ENCODE results near the gene F2R.
"Not testable (repeated sequence)": the region's sequence is repeated elsewhere in the genome, so short reads cannot be mapped to it uniquely, and the experiment has no call there.

Gene F2R

GRCh38 chr5:76715736-76716455 is at the start of gene F2R:
Gene F2R (plus strand): TSS chr5:76716126. CDS start chr5:76716308, 182 bp downstream.
- DNase-seq (ENCODE audit: low read depth in 2 of 2), result no peak

- DNase-seq (ENCODE audit: low read depth in 2 of 2), result no peak
Measured at GRCh38 chr5:76667495-76667894, 48.4 kb upstream of the F2R start.

DNA sequence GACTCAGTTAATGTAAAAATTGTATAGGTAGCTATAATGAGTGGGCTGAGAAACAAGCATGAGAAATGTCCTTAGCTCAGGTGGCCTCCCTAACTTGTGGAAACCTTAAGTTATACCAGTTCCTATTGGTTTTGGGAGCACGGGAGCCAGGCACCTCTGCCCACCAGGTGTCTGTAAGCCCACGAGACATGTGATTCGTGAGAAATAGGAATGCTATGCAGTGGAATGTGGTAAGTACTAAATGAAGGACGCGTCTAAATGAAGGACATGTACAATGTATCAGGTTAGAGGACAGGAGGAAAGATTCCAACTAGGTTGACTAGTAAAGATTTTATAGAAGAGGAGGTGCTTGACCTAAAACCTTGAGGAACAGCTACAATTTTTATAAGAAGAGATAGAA is 46.7 kb upstream of the F2R start:
- no peak for DNase-seq (ENCODE audit: low read depth in 2 of 2)

DNA sequence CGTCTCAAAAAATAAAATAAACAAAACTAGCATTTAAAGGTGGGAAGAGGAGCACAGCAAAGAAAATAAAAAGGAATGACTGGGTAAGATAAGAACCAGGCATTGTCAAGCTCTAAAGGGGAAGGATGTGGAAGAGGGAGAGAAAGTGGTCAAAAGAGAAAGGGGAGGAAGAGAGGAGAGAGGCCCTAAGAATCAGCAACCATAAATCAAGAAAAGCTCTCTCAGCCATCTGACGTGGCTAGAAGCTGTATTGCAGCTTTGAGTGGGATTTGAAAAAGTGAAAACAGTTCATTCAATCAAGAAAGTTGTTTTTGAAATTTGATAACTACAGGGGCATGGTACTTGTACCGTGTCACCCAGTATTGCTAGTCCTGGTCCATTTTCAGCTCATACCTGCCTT is 45.4 kb upstream of the F2R start:
- no peak for DNase-seq (ENCODE audit: low read depth in 2 of 2)

GRCh38 chr5:76672242-76672641 is 43.7 kb upstream of the F2R start:
- DNase-seq (ENCODE audit: low read depth in 2 of 2), result no peak

- DNase-seq (ENCODE audit: low read depth in 2 of 2), result no peak
Measured at GRCh38 chr5:76673125-76673524, 42.8 kb upstream of the F2R start.

DNA sequence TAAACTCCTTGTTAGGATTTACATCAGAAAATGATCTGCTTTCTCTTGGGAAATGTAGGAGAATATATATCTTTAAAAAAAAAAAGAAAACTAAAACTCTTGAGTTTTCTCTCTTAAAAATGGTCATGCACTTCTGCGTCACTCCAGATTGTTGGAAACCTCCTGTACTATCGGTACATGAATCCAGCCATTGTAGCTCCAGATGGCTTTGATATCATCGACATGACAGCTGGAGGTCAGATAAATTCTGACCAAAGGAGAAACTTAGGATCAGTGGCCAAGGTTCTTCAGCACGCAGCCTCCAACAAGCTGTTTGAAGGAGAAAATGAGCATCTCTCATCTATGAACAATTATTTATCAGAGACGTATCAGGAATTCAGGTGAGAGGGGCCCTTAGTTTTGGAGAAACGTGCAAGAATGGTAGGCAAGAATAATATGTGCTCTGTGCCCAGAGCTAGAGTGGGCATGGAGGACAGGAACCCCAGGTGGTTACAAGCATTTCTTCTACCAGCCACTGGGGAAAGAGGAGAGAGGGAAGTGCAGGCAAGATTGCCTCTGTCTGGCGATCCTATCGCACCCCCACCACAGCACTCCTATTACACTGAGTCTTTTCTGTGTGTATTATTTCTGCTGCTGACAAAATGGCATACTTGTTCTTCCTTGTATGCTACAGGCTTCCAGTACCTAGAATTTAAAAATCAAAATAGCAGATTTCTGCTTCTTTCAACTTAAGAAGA is 41.4 kb upstream of the F2R start:
- DNase-seq (ENCODE audit: low read depth in 2 of 2), result no peak

- no peak for DNase-seq (ENCODE audit: low read depth in 2 of 2)
Measured at GRCh38 chr5:76675364-76675763, 40.6 kb upstream of the F2R start.

DNA sequence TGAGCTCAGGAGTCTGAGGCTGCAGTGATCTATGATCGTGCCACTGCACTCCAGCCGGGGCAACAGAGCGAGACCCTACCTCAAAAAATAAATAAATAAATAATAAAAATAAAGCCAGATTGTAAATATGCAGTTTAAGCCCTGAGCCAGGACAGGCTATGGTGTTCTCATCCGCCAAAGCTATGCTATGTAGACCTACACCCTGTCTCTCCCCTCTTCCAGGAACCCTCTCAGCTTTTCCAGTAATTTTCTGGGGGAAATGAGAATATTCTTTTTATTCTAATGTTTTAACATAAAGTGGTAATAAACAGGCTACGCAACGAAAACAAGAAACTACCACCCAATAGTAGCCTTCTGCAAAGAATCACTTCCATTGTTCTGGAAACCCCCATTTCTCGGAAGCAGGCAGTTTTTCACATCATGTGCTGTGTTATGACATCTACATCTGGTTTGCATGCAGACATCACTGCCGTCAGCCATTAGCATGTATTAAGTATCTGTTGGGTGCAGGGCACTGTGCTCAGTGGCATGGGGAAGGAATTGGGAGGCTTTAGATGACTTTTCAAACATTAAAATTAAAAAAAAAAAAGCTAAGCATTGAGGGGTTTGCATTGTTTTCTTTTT is 38.0 kb upstream of the F2R start:
- no peak for DNase-seq (ENCODE audit: low read depth in 2 of 2)

GRCh38 chr5:76679231-76679630 is 36.7 kb upstream of the F2R start:
- no peak for DNase-seq (ENCODE audit: low read depth in 2 of 2)

- not testable (repeated sequence) for DNase-seq (ENCODE audit: low read depth in 2 of 2)
Measured at GRCh38 chr5:76680826-76681225, 35.1 kb upstream of the F2R start.

DNA sequence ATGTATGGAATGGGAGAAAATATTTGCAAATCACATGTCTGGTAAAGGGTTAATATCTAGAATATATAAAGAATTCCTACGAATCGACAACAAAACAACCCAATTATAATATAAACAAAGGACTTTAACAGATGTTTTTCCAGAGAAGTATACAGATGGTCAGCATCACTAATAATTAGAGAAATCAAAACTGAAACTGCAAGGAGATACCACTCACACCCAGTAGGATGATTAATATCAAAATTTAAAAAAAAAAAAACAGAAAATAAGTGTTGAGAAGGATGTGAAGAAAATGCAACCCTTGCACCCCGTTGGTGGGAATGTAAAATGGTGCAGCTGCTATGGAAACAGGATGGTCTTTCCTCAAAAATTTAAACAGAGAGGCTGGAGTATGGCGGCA is 34.6 kb upstream of the F2R start:
- no peak for DNase-seq (ENCODE audit: low read depth in 2 of 2)

GRCh38 chr5:76682387-76682786 is 33.5 kb upstream of the F2R start:
- no peak for DNase-seq (ENCODE audit: low read depth in 2 of 2)

DNA sequence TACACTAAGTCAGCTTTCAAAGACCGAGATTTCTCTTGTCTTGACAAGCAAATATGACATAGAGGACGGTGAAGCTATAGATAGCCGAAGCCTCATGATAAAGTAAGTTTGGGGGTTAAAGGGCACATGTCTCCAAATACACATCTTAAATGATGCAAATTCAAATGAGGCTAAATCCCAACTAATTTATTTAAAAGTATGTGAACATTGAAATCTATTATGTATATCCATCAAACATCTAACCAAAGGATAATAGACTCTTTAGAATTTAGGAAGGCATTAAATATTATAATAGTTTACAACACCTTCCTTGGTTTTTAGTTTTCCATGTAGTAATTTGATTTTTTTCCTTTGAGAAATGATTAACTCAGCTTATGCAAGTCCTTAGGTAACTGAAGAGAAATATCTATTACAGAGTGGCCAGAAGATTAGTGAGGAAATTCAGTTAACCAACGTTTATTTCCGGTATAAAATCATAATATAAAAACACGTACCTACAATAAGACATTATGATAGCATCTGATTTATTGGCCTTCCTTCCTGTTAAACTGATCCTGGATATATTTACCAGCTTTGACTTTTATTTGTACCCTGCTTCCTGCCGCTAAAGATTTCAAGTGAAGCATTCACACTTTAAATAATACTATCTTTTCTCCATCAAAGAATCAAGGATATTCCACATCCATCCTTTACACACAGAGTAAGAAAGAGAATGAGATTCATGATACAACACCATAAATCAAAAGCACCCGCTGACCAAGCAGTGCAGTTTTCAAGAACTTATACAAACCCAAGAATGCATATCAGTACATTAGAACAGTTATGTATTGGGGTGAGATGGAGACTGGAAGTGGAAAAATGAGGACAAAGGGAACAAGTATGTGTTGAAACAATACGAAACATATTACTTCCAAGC is 31.9 kb upstream of the F2R start:
- DNase-seq (ENCODE audit: low read depth in 2 of 2), result no peak

GRCh38 chr5:76684756-76685519 is 31.0 kb upstream of the F2R start:
- no peak for DNase-seq (ENCODE audit: low read depth in 2 of 2)

DNA sequence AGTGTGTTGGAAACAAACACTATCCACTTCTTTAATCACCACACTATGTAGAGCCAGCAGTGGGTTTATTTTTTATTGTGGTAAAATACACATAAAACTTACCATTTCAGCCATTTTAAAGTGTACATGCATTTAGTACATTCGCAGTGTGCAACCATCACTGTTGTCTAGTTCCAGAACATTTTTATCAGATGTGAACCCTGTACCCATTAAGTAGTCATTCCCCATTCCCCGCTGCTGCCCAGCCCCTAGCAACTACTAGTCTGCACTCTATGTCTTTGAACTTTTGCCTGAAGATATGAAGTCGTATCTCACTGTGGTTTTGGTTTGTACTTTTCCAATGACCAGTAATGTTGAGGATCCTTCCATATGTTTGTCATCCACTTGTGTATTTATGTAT is 30.2 kb upstream of the F2R start:
- DNase-seq (ENCODE audit: low read depth in 2 of 2), result no peak

GRCh38 chr5:76688212-76688611 is 27.7 kb upstream of the F2R start:
- no peak for DNase-seq (ENCODE audit: low read depth in 2 of 2)

GRCh38 chr5:76688836-76689235 is 27.1 kb upstream of the F2R start:
- no peak for DNase-seq (ENCODE audit: low read depth in 2 of 2)

GRCh38 chr5:76689321-76690036 is 26.4 kb upstream of the F2R start:
- DNase-seq (ENCODE audit: low read depth in 2 of 2), result no peak

- DNase-seq (ENCODE audit: low read depth in 2 of 2), result no peak
Measured at GRCh38 chr5:76690037-76690679, 25.8 kb upstream of the F2R start.
